ENCODE data around the gene UGT1A10.
A peak's percentile ranks its signal among the peaks of the same experiment; 100 is the strongest.
"Not testable (repeated sequence)": the region's sequence is repeated elsewhere in the genome, so short reads cannot be mapped to it uniquely, and the experiment has no call there.

UGT1A10 gene

DNA sequence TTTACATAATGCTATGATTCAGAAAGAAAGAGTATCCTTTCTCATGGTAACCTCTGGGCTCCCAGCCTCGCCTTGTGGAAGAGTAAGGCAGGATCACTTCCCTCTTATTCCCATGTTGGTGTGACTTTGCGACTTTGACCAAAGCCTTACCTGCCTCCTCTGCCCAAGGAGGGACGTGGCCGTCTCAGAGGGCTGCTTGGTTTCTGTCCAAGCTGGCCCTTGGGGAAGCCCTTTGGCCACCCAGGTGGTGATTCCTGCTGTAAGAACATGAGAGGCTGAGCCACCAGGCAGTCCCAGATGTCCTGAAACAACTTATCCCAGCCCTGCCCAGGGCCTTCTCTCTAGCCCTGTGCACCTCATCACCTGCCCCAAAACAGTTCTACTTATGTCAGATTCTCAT, 62.5 kb downstream of the UGT1A10 start:
- no peak for DNase-seq

DNA sequence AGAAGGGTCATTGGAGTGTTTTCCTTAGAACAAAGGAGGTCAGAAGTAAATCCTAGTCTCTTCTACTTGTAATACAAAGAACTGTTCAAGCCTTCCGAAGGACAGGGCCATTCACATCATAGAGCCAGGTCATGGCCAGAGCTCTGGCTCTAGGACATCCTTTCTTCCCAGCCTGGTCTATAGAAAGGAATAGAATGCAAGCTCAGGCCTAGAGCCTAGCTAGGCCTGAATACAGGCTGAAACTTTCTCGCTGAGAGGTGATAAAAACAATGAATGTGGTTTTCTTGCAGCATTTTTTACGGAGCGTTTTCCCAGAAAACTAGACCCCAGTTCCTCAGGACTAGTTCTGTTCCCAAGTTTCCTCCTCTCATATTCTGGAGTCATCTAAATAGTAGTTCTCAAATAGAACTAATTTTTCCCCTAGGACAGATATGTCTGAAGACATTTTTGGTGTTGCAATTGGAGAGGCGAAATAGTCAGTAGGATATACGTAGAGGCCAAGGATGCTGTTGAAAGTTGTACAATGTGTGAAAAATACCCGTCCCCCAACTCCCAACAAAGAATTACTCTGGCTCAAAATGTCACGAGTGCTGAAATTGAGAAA, 63.3 kb downstream of the UGT1A10 start:
- DNase-seq, result no peak

DNA sequence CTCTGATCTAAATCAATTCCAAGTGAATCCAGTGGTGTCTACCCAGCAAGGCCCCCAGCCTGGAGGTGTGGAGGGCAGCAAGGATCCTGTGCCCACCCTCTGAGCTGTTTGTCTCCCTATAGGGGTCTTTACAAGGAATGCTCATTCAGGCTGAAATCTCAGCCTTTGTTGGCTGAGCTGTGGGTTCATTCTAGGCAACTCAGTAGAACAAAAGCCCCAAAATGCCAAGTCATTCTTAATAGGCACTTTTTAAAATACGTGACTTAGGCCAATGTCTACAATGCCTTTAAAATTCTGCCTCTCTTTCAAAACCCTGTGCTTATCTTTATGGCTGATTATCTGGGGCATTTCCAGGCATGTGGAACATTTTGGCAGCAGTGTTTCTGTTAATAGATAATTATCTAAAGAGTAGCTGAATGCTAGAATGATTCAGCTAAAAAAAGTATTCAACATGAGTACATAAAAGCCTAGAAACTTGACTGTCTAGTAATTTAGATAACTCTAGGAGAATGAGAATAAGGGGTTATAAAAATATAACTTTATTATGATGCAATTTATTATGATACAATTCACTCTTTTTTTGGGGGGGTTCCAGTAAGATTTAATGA, 63.9 kb downstream of the UGT1A10 start:
- DNase-seq, result no peak

DNA sequence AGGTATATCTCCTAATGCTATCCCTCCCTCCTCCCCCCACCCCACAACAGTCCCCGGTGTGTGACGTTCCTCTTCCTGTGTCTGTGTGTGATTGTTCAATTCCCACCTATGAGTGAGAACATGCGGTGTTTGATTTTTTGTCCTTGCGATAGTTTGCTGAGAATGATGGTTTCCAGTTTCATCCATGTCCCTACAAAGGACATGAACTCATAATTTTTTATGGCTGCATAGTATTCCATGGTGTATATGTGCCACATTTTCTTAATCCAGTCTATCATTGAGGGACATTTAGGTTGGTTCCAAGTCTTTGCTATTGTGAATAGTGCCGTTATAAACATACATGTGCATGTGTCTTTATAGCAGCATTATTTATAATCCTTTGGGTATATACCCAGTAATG, 64.6 kb downstream of the UGT1A10 start:
- not testable (repeated sequence) for DNase-seq

DNA sequence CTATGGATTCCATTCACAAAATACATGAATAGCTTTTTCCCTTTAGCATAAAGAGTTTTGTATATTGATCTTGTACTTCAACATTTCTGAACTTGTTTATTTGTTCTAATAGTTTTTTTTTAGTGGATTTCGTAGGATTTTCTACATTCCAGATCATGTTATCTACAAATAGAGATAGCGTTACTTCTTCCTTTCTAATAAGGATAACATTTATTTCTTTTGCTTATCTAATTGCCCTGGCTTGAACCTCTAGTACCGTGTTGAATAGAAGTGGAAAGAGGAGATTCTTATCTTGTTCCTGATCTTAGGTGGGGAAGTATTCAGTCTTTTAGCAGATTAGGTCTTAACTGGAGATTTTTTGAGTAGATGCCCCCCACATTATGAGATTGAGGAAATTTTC, 66.0 kb downstream of the UGT1A10 start:
- no peak for DNase-seq

DNA sequence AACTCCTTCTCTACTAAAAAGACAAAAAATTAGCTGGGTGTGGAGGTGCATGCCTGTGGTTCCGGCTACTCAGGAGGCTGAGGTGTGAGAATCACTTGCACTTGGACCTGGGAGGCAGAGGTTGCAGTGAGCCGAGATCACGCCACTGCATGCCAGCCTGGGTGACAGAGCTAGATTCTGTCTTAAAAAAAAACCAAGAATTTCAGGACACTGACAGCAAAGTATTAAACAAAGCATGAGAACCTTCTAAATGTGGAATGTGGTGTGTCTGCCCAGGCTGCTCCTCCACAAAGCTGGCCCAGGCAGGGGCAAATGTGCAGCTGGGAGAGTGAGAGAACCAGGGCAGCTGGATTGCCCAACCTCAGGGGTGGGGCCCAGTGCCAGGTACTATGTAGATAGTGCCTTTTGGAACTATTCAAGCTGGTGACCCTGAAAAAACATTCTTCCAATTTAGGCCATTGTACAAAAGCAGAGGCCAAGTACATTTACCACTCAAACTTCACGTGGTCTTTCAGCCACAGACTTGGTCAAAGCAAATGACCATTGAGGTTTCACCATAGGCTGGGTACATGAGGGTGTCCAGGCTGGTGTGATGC, 69.8 kb downstream of the UGT1A10 start:
- DNase-seq, result no peak

DNA sequence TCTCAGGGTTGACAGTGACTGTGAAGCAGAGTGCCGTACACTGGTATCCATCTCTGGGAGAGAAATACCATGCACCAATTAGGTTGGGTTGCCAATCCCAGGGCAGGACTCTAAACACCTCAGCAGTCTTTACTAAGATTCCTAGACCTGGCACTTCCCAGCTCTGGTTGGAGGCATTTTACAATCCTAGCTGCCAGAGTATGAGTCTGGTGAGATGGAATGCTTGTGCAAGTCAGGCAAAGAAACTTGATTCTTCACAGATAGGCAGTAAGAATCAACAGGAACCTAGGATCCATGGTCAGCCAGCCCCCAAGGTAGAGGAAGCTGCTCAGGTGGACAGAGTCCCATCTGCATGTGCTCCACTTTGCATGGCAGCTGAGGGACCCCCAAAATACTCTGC, 70.5 kb downstream of the UGT1A10 start:
- DNase-seq, result no peak

DNA sequence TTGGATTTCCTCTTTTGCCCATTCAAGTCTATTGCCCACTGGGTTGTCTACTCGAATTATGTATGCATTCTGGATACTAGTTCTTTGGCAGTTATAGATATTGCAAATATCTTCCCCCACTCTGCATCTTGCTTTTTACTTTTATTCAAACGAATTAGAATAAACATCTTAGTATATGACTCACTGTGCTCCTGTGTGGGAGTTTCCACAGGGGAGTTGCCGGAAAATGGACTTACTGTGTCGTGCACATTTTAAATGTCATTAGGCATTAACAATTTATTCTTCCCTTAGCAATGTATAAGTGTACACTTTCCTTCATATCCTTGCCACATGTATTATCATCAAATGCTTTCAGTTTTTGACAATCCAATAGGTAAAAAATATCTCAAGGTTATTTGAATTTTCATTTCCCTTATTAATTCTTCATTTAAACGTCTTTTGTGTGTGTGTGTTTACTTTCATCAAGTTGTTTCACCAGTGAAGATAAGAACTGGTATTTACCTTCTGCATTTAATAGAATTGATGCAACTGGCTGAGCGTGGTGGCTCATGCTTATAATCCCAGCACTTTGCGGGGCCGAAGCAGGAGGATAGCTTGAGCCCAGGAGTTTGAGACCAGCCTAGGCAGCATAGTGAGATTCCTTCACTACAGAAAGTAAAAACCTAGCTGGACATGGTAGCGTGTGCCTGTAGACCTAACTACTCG, 71.8 kb downstream of the UGT1A10 start:
- DNase-seq, result no peak

DNA sequence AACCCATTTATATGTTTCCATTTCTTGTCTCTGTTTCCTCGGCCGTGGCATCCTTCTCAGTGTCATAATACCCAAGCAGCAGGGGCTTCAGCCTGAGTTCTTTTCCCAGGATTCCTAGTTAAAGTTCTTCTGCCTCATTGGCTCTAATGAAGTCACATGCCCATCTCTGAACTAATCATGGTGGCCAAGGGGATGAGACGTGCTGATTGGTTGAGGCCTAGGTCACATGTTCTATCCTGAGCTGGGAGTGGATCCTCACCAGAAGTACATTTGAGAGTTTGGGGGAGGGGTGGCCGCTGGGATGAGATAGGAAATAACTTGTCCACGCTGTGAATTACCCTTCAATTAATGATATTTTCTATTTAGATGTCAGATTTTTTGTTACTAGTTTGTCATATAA, 72.7 kb downstream of the UGT1A10 start:
- no peak for DNase-seq

DNA sequence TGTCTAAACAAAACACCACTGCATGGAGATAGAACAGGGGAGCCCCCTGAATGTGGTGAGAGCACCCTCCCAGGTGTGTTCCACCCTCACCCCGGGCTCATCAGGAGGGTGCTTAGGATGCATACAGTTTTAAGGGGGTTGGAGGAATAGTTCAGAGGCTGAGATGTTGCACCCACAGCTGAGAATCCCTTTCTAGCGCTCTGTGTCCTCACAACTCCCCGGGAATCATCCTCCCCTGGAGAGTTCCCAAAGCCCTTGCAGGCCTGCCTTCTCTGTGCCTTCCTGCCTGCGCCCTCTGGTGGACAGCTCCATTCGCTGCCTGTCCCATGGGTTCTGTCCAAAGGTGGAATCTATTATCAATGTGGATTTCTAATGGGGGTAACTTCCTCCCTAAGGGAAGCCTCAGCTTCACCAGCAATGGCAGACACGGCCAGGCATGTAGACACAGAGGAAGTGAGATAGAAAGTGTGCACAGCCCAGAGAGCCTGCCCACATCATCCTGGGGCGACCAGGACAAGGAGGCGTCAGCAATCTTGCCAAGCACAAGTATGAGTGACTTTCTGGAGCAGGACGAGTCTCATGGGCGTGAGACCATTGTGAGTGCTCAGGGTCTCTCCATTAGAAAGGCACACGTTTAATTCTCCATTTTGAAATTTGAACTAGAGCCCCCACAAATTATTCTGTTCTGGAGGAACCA, 75.2 kb downstream of the UGT1A10 start:
- DNase-seq, result peak; percentile 66

DNA sequence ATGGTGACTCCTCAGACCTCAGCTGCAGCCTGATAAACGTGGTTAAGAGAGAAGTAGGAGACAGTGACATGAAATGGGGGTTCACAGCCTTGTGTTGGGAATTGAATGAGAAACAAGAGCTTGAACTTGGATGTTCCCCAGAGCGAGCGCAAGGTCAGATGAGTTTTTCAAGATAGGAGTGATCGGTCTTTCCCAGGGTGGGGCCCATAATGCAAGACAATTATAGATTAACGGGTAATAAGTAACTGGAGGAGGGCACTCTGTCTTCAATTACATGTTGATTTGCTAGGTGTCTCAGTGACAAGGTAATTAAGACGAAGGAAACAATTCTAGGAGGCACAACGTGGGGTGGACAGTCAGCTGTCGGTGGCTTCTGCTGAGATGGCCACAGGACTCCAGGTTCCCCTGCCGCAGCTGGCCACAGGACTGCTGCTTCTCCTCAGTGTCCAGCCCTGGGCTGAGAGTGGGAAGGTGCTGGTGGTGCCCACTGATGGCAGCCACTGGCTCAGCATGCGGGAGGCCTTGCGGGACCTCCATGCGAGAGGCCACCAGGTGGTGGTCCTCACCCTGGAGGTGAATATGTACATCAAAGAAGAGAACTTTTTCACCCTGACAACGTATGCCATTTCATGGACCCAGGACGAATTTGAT, 76.5 kb downstream of the UGT1A10 start, which contains the start of gene UGT1A5:
Gene UGT1A5, plus strand, starts transcription at position 297 of the 651 bp plus-strand sequence. Its CDS starts 85 bp downstream, at position 382.
- DNase-seq, result no peak

DNA sequence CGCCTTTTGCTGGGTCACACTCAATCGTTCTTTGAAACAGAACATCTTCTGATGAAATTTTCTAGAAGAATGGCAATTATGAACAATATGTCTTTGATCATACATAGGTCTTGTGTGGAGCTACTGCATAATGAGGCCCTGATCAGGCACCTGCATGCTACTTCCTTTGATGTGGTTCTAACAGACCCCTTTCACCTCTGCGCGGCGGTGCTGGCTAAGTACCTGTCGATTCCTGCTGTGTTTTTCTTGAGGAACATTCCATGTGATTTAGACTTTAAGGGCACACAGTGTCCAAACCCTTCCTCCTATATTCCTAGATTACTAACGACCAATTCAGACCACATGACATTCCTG, 77.0 kb downstream of the UGT1A10 start:
- no peak for DNase-seq

DNA sequence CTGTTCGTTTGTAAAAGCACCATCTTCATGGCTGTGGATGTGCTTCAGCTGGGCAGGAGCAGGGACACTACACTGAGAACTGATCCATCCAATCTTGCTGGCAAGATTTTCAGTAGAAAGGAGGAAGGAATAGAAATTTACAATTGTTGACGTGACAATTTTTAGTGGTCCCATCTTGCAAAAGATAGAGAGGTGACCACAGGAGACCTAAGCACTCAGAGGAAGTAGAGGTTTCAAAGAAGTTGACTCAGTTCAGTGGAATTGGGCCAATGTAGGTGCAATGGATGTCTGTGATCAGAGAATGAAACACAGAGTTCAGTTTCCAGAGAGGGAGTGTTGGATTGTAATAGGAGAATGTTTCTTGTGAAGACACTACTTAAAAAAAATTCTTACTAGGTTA, 77.9 kb downstream of the UGT1A10 start:
- DNase-seq, result no peak

DNA sequence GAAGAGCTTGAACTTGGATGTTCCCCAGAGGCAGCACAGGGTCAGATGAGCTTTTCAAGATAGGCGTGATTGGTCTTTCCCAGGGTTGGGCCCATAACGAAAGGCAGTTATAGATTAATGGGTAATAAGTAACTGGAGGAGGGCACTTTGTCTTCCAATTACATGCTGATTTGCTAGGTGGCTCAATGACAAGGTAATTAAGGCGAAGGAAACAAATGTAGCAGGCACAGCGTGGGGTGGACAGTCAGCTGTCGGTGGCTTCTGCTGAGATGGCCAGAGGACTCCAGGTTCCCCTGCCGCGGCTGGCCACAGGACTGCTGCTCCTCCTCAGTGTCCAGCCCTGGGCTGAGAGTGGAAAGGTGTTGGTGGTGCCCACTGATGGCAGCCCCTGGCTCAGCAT, 82.3 kb downstream of the UGT1A10 start, which contains the start of gene UGT1A4:
Gene UGT1A4, plus strand, starts transcription at position 185 of the 400 bp plus-strand sequence. Its CDS starts 85 bp downstream, at position 270.
- no peak for DNase-seq

DNA sequence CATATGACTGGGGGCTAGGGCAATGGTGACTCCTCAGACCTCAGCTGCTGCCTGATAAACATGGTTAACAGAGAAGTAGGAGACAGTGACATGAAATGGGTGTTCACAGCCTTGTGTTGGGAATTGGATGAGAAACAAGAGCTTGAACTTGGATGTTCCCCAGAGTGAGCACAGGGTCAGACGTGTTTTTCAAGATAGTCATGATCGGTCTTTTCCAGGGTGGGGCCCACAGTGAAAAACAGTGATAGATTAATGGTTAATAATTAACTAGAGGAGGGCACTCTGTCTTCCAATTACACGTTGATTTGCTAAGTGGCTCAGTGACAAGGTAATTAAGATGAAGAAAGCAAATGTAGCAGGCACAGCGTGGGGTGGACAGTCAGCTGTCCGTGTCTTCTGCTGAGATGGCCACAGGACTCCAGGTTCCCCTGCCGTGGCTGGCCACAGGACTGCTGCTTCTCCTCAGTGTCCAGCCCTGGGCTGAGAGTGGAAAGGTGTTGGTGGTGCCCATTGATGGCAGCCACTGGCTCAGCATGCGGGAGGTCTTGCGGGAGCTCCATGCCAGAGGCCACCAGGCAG, 92.6 kb downstream of the UGT1A10 start, which contains the start of gene UGT1A3:
Gene UGT1A3, plus strand, starts transcription at position 320 of the 579 bp plus-strand sequence. Its CDS starts 85 bp downstream, at position 405.
- no peak for DNase-seq

DNA sequence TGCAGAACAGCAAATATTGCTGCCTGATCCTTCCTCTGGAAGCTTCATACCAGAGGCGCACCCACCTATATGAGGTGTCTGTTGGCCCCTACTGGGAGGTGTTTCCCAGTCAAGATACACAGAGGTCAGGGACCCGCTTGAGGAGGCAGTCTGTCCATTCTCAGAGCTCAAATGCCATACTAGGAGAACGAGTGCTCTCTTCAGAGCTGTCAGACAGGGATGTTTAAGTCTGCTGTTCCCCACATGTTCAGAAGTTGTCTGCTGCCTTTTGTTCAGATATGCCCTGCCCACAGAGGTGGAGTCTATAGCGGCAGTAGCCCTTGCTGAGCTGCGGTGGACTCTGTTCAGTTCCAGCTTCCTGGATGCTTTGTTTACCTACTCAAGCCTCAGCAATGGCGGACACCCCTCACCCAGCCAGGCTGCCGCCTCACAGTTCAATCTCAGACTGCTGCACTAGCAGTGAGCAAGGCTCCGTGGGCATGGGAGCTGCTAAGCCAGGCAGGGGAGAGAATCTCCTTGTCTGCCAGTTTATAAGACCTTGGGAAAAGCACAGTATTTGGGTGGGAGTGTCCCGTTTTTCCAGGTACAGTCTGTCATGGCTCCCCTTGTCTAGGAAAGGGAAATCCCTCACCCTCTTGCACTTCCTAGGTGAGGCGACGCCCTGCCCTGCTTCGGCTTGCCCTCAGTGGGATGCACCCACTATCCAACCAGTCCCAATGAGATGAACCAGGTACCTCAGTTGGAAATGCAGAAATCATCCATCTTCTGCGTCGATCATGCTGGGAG, 100.8 kb downstream of the UGT1A10 start:
- DNase-seq, result not testable (repeated sequence)

DNA sequence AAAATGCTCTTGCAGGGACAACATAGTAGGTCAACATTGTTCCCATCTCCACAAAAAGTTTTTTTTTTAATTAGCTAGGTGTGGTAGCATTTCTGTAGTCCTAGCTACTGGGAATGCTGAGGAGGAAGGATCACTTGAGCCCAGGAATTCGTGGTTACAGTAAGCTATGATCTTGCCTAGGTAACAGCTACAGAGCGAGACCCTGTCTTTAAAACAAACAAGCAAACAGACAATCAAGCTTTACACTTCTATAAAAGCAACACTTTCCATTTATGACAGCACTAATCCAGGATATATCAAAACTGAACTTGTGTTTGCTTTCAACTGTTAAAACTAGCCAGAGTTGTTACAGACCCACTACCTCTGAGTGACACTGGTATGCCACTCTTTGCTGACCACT, 104.6 kb downstream of the UGT1A10 start:
- DNase-seq, result no peak

DNA sequence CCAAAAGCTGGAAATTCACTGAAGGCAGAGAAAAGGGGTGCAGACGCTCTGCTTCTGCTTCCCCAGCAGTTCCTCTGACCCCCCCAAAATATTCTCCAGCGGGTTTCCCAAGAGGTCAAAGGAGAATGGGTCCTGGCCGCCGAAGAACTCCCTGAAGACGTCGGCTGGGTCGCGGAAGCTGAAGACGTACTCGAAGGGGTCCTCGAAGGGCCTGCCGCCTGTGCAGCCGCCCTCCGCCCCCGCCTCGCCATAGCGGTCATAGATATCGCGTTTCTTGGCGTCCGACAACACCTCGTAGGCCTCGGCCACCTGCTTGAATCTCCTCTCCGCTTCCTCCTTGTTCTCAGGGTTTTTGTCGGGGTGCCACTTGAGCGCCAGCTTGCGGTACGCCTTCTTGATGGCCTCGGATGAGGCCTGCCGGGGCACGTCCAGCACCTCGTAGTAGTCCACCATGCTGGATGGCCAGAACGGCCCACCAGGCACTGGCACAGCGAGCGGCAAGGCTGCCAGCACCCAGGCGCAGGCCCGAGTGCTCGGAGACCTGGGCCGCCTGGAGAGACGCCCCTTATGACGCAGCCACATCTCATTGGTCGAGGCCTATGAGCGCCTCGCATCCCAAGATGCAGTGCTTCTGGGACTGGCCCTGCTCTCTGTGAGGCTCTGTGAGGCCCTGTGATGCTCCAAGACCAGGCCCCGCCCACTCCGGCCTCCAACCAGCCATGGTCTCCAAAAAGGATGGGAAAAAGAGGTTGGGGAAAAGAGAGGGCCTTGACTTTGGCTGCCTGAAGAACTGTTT, 107.4 kb downstream of the UGT1A10 start:
- no peak for DNase-seq

DNA sequence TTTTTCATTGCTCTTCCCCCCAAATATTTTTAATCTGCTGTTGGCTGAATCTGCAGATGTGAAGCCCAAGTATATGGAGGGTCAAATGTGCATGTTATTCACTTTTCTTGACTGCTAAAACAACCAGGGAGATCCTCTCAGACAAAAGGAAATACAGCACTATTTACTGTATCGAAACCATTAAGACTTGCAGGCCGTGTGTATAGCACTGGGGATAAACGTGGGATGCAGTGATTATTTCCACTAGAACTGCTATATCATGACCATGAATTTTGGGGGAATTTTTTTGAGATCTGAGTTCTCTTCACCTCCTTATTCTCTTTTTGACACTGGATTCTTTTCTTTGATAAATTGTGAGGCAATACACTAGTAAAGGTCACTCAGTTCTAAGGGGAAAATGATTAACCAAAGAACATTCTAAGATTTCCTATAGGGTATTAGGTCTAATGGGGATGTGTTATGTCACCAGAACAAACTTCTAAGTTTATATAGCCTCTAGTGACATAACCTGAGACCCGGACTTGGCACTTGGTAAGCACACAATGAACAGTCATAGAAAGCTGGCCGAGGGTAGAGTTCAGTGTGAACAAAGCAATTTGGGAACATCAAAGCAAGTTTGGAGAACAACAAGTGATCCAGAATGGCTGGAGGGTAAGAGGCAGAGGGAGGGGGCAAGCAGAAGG, 109.0 kb downstream of the UGT1A10 start:
- DNase-seq, result no peak

DNA sequence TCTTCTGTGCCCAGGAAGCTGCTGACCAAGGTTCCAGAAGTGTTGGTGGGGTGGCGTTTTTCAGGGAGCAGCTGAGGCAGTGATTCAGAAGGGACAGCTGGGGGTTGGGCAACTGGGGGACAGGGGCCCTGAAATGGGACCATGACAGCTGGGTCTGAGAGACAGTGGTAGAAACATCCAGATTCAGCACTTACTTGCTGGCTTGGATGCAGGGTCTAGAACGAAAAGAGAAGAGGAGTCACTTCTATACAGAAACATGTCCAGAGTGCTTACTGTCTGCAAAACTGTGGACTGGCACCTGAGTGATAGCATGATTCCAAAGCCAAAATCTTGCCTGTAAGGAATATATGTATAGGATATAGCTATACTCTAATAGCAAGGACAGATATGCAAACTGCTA, 109.6 kb downstream of the UGT1A10 start:
- DNase-seq, result not testable (repeated sequence)

Data from CD4-positive, alpha-beta T cell treated with Interleukin-6 for 4 hours (primary cell).